Lower leg skin (tissue), 4 donors: ENCODE results near the gene HK1. TPM values are rescaled to one million over a fixed set of nuclear protein-coding genes. Genes with fewer than 3 reads are reported as not detected.

ENCODE experiments used
- DNase-seq, 2 donors: peaks; one replicate each; pipeline ENCODE4 v3.0.0-alpha.2; 2019; ENCODE audit warnings: low spot score in 2 of 2
- H3K4me3 ChIP-seq: fragments of 200-600 bp; sonication (generic); 2 replicates; pipeline ENCODE4 v1.5.1; 2017; ENCODE audit warnings: mild to moderate bottlenecking, low read depth; ENCODE audit not compliant: poor library complexity, severe bottlenecking
- POLR2A ChIP-seq, 2 donors: fragments of 450-650 bp; IDR thresholded peaks; one replicate each; pipeline ENCODE4 v1.6.1; 2016 to 2017; ENCODE audit warnings: antibody characterized with exemption in 2 of 2, mild to moderate bottlenecking in 1 of 2, moderate library complexity in 1 of 2
- WGBS, 2 donors: methylation state at CpG; one replicate each; pipeline ENCODE4 v1.1.5; 2018; 5-methylcytosine and 5-hydroxymethylcytosine counted together
- intact Hi-C: fragments of 100-400 bp; cut with DNase I; formaldehyde crosslinking; loops from one replicate; pipeline ENCODE4 v1.15.0; 2023; ENCODE audit warnings: low total_unique reads
- total RNA-seq, 4 donors: library from RNA; depleted of rRNA; stranded (reverse); fragments of >200 nt; gene quantifications; one replicate each; pipeline ENCODE4 v1.1.0, GENCODE V29; 2016
- TF ChIP-seq, protein P1 (sequence below), 3 donors: fragments of 450-650 bp; IDR thresholded peaks; one replicate each; pipeline ENCODE4 v1.5.1; 2016; ENCODE audit warnings: antibody characterized with exemption in 3 of 3, mild to moderate bottlenecking in 3 of 3, moderate library complexity in 2 of 3

The HK1 gene
- total RNA-seq, 4 donors from 2014 or later, result 117 to 162 (median 158) TPM

- peak; percentile 86 to 94 for DNase-seq
- no peak for TF ChIP-seq POLR2A (IDR thresholded peaks at IDR 0.05)
- TF ChIP-seq, protein P1, sequence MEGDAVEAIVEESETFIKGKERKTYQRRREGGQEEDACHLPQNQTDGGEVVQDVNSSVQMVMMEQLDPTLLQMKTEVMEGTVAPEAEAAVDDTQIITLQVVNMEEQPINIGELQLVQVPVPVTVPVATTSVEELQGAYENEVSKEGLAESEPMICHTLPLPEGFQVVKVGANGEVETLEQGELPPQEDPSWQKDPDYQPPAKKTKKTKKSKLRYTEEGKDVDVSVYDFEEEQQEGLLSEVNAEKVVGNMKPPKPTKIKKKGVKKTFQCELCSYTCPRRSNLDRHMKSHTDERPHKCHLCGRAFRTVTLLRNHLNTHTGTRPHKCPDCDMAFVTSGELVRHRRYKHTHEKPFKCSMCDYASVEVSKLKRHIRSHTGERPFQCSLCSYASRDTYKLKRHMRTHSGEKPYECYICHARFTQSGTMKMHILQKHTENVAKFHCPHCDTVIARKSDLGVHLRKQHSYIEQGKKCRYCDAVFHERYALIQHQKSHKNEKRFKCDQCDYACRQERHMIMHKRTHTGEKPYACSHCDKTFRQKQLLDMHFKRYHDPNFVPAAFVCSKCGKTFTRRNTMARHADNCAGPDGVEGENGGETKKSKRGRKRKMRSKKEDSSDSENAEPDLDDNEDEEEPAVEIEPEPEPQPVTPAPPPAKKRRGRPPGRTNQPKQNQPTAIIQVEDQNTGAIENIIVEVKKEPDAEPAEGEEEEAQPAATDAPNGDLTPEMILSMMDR (IDR thresholded peaks at IDR 0.05), result no peak
- no peak overlapping the region for H3K4me3 ChIP-seq
- 23 to 26% methylated on average over 10 of the region's 10 CpGs for WGBS, 2 donors
- intact Hi-C loops, result no loop called here
Observed at GRCh38 chr10:69348816-69349541, 70.7 kb downstream of the HK1 start.

DNA sequence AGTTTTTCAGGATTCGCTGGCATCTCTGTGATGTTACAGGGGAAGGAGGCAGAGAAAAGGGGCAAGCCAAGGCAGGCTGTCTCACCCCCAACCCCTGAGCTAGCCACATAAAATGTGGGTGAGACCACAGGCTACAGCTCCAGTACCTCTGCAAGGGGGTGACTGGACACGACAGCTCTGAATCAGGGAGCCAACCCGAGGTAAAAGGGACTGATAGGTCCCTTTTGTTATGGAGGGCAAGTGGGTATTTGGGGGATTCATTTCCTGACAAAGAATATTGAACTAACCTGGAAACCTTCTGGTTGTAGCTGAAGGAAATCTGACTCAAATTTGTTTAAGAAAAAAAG is 71.2 kb downstream of the HK1 start:
- no peak for DNase-seq
- H3K4me3 ChIP-seq, result no peak overlapping the region
- intact Hi-C loops, result no loop called here
- WGBS, 2 donors, result 45 to 47% methylated on average over 3 of the region's 3 CpGs
- TF ChIP-seq, protein P1 (IDR thresholded peaks at IDR 0.05), result no peak
- no peak for TF ChIP-seq POLR2A (IDR thresholded peaks at IDR 0.05)

DNA sequence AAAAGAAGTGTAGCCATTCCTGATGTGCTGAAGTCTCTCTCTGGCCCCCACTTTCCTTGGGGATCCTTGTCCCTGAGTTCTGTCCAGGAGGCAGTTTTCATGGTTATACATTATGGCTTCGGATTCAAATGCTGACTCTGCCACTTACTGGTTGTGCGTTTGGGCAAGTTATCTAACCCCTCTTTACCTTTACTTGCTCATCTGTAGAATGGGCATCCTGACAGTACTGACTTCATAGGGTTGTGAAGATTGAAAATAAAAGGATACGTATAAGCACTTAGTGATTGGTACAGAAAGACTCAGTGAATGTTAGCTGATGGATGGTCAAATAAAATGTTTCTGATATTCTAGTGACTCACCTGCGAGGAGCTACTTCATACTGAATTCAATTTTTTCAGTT is 73.3 kb downstream of the HK1 start:
- no peak for TF ChIP-seq POLR2A (IDR thresholded peaks at IDR 0.05)
- TF ChIP-seq, protein P1 (IDR thresholded peaks at IDR 0.05), result no peak
- DNase-seq, result no peak
- intact Hi-C loops, result no loop called here
- 94 to 98% methylated on average over 4 of the region's 4 CpGs for WGBS, 2 donors
- no peak overlapping the region for H3K4me3 ChIP-seq

GRCh38 chr10:69352569-69353264 is 74.4 kb downstream of the HK1 start:
- DNase-seq, result no peak
- no peak for TF ChIP-seq POLR2A (IDR thresholded peaks at IDR 0.05)
- TF ChIP-seq, protein P1 (IDR thresholded peaks at IDR 0.05), result no peak
- WGBS, 2 donors, result 92 to 93% methylated on average over 4 of the region's 4 CpGs

GRCh38 chr10:69353977-69354635 is 75.8 kb downstream of the HK1 start:
- 78 to 80% methylated on average over 8 of the region's 8 CpGs for WGBS, 2 donors
- intact Hi-C loops, result no loop called here
- TF ChIP-seq, protein P1 (IDR thresholded peaks at IDR 0.05), result no peak
- TF ChIP-seq POLR2A (IDR thresholded peaks at IDR 0.05), result no peak
- DNase-seq, result no peak
- H3K4me3 ChIP-seq, result no peak overlapping the region

More at GRCh38 chr10:69352569-69353264, 74.4 kb downstream of the HK1 start:
- intact Hi-C loops, result no loop called here
- no peak overlapping the region for H3K4me3 ChIP-seq
